Activated gamma-delta T cell (primary cell): ENCODE data around the gene CREBZF.
"Not testable (repeated sequence)": the region's sequence is repeated elsewhere in the genome, so short reads cannot be mapped to it uniquely, and the experiment has no call there.

Source experiments
- DNase-seq: peaks from one replicate; lab custom pipeline; 2025; lab: John Stamatoyannopoulos, UW

CREBZF gene

GRCh38 chr11:85626496-85626895 is 38.4 kb downstream of the CREBZF start:
- no peak for DNase-seq

- no peak for DNase-seq
These were observed 44.7 kb downstream of the CREBZF start for GRCh38 chr11:85620256-85620655.

- no peak for DNase-seq
These were observed 45.4 kb downstream of the CREBZF start for GRCh38 chr11:85619499-85619898.

- not testable (repeated sequence) for DNase-seq
These were observed 53.3 kb downstream of the CREBZF start for GRCh38 chr11:85611643-85612042.
